ENCODE measurements around the gene TBC1D14. TPM values are rescaled to one million over a fixed set of nuclear protein-coding genes. Genes with fewer than 3 reads are reported as not detected.

Gene TBC1D14
- total and polyA plus RNA-seq, 2 of the 4 experiments (the other 2 are of a cell fraction): 31.7 to 40.7 TPM

- Histone ChIP-seq H2BK15ac (ENCODE audit: low read depth, low read length) (no peak overlapping the region), H3K9me3 (ENCODE audit: control insufficient read depth, insufficient read depth, low read length) (no peaks in the 10 kb centered on the region), H3K23ac (ENCODE audit: low read depth, low read length) (no peak overlapping the region), H4K91ac (ENCODE audit: insufficient read depth, low read depth, low read length) (no peak overlapping the region), H3K4me3 (ENCODE audit: insufficient read depth, low read depth, low read length) (no peak overlapping the region), H3K9ac (ENCODE audit: low read depth, low read length) (no peak overlapping the region), H2BK120ac (ENCODE audit: low read depth, low read length) (no peak overlapping the region), H3K4ac (ENCODE audit: low read depth, low read length) (no peak overlapping the region), H4K20me1 (ENCODE audit: insufficient read depth, low read length) (no peaks in the 10 kb centered on the region; the same call in 1 of the 2 replicates), H3K18ac (ENCODE audit: low read depth, low read length) (no peak overlapping the region), H3K79me1 (ENCODE audit: low read depth in 1 of 2, low read length in 2 of 2) (peaks cover 3 to 34% of the 10 kb centered on the region in 2 experiments; a peak in 2 of 4 replicates), H3K4me2 (ENCODE audit: low read depth, low read length) (no peak overlapping the region), H3K27ac (ENCODE audit: insufficient read depth, low read length) (no peak overlapping the region), H3K56ac (ENCODE audit: extremely low read depth, insufficient read depth, low read length) (no peak overlapping the region), H3K14ac (replicated peaks; ENCODE audit: low read depth, low read length) (no peak overlapping the region), H3K27me3 (ENCODE audit: control insufficient read depth, insufficient read depth, low read length) (no peaks in the 10 kb centered on the region), H2AK9ac (replicated peaks; ENCODE audit: low read depth, low read length, poor library complexity) (peak overlapping the region; percentile 53), H3K9me1 (ENCODE audit: insufficient read depth, low read length) (peaks cover 29% of the 10 kb centered on the region), H3K4me1 (ENCODE audit: control insufficient read depth, insufficient read depth, low read length) (peaks cover 11% of the 10 kb centered on the region), H4K8ac (ENCODE audit: low read depth in 2 of 2, low read length in 2 of 2) (no peak overlapping the region), H2BK20ac (ENCODE audit: low read depth, low read length) (no peak overlapping the region), H2AFZ (replicated peaks; ENCODE audit: low read length, poor library complexity) (no peak overlapping the region), H2AK5ac (ENCODE audit: low read depth, low read length) (no peak overlapping the region), H3K36me3 (ENCODE audit: control insufficient read depth, insufficient read depth, low read length) (peaks cover 51% of the 10 kb centered on the region), H4K5ac (ENCODE audit: low read depth, low read length) (no peak overlapping the region), H2BK5ac (ENCODE audit: low read depth, low read length, poor library complexity, severe bottlenecking) (no peak overlapping the region)
- dilution Hi-C loops (cut with HindIII; ENCODE audit: low sequenced_read_pairs, unreplicated experiment) (no loop called here), in situ Hi-C loops (cut with MboI; ENCODE audit: low sequenced_read_pairs) (no loop called here), intact Hi-C loops (cut with micrococcal nuclease) (no loop called here)
- ATAC-seq (ENCODE audit: low read depth): no peak
- ChIA-PET POLR2A (ENCODE audit: unreplicated experiment) (no interaction called here), CTCF (interaction anchor here (1.0 kb wide), 1 partner anchor 12 kb away, joined by 3 read pairs; the partner anchor contains the start of gene TADA2B)
- DNase-seq: no peak
- WGBS, 2 experiments (ENCODE audit: extremely low coverage in 2 of 2, insufficient read length in 1 of 2): 93% methylated on average over 3 of the region's 10 CpGs; no CpG with 5 or more reads in 1 of the 2 experiments
- TF ChIP-seq FOS (IDR thresholded peaks at IDR 0.05; ENCODE audit: low read depth, low read length) (no peak), CEBPB (IDR thresholded peaks at IDR 0.05; ENCODE audit: low read depth, low read length) (no peak)
- BruUV-seq (replicated peaks): TSS peak; percentile 71
These were observed 121.2 kb downstream of the TBC1D14 start for GRCh38 chr4:7030856-7031255.
